ENCODE measurements around the gene GNAT2.

- TF ChIP-seq POLR2AphosphoS5 (IDR thresholded peaks at IDR 0.05; ENCODE audit: low read depth, low read length) (no peak), POLR2A (IDR thresholded peaks at IDR 0.05; ENCODE audit: low read depth, low read length) (no peak), PAX5 (IDR thresholded peaks at IDR 0.05; ENCODE audit: insufficient read depth, low read length, severe bottlenecking) (no peak)
Measured at GRCh38 chr1:109617291-109617801, 2.1 kb downstream of the GNAT2 start.
